Kidney (tissue), 14 donors: ENCODE measurements around the gene CHPF. TPM values are rescaled to one million over a fixed set of nuclear protein-coding genes. Genes with fewer than 3 reads are reported as not detected.

Experiments
- DNase-seq, 5 donors: peaks; one replicate each; pipeline ENCODE4 v3.0.0-alpha.2; 2013 to 2020
- FAIRE-seq: peaks from 2 replicates; lab custom pipeline; 2012; peaks lifted over from hg19 to GRCh38; lab: Jason Lieb, UNC
- H3K27ac ChIP-seq, 2 donors: one replicate each; pipeline ENCODE4 v1.7.0; 2013; ENCODE audit warnings: low read depth in 2 of 2, low read length in 2 of 2, inconsistent platforms in 1 of 2
- H3K27me3 ChIP-seq: one replicate; pipeline ENCODE4 v1.7.1; 2013; ENCODE audit warnings: low read length, inconsistent platforms; ENCODE audit not compliant: control insufficient read depth, insufficient read depth
- H3K36me3 ChIP-seq, 3 donors: one replicate each; pipeline versions ENCODE4 v1.7.0 to v1.7.1; 2013; ENCODE audit warnings: low read length in 3 of 3, control low read depth in 1 of 3, inconsistent platforms in 1 of 3; ENCODE audit not compliant: insufficient read depth in 3 of 3, control insufficient read depth in 2 of 3
- H3K4me1 ChIP-seq, 3 donors: one replicate each; pipeline versions ENCODE4 v1.7.0 to v1.7.1; 2013; ENCODE audit warnings: low read length in 3 of 3, inconsistent platforms in 1 of 3, low read depth in 1 of 3; ENCODE audit not compliant: control insufficient read depth in 2 of 3, insufficient read depth in 2 of 3
- H3K4me3 ChIP-seq, 3 donors: one replicate each; pipeline versions ENCODE4 v1.7.0 to v1.8.1; 2013; ENCODE audit warnings: low read length in 3 of 3, control low read depth in 1 of 3, inconsistent platforms in 1 of 3
- H3K9ac ChIP-seq, 3 donors: one replicate each; pipeline versions ENCODE4 v1.7.0 to v1.7.1; 2013; ENCODE audit warnings: low read length in 3 of 3, control low read depth in 1 of 3, inconsistent platforms in 1 of 3
- H3K9me3 ChIP-seq, 3 donors: one replicate each; pipeline versions ENCODE4 v1.7.0 to v1.7.1; 2013; ENCODE audit warnings: low read length in 3 of 3, control low read depth in 1 of 3, inconsistent platforms in 1 of 3; ENCODE audit not compliant: control insufficient read depth in 2 of 3, insufficient read depth in 1 of 3
- intact Hi-C: fragments of 100-400 bp; cut with DNase I; formaldehyde crosslinking; loops from one replicate; pipeline ENCODE4 v1.11.1; 2022
- polyA plus RNA-seq: library from polyadenylated mRNA; stranded (reverse); fragments of 350-450 nt; fragmentation: Illumina TruSeq; extraction: RNeasy Lipid Tissue Mini Kit (QIAGEN cat#74804); gene quantifications from one replicate; pipeline ENCODE4 v1.2.3, GENCODE V29; 2014; ENCODE audit warnings: low read depth, low replicate concordance; ENCODE audit not compliant: insufficient read depth
- total RNA-seq: library from RNA; stranded (reverse); fragmentation: NEBNext Ultra II Directional; extraction: Animal tissue kit (Norgen Biotek cat#: 25700); gene quantifications from one replicate; pipeline ENCODE4 v1.2.1, GENCODE V29; 2021
- TF ChIP-seq, protein P1 (sequence below): IDR thresholded peaks from 3 replicates; pipeline ENCODE4 v1.5.1; 2012; ENCODE audit warnings: mild to moderate bottlenecking, moderate library complexity, borderline replicate concordance; ENCODE audit not compliant: insufficient read depth; ENCODE audit errors: extremely low read depth
- donor health status: control.
- donor health status: control.
- donor health status: control.
- donor health status: control.
- donor health status: control.
- donor health status: DM: yes; HTN: yes; CAD: no.
- donor health status: Normal renal cell carcinoma (clear cell type).

Gene CHPF
- total and polyA plus RNA-seq, 2 donors from 2014 or later, result 57.3 to 59.5 TPM

DNA sequence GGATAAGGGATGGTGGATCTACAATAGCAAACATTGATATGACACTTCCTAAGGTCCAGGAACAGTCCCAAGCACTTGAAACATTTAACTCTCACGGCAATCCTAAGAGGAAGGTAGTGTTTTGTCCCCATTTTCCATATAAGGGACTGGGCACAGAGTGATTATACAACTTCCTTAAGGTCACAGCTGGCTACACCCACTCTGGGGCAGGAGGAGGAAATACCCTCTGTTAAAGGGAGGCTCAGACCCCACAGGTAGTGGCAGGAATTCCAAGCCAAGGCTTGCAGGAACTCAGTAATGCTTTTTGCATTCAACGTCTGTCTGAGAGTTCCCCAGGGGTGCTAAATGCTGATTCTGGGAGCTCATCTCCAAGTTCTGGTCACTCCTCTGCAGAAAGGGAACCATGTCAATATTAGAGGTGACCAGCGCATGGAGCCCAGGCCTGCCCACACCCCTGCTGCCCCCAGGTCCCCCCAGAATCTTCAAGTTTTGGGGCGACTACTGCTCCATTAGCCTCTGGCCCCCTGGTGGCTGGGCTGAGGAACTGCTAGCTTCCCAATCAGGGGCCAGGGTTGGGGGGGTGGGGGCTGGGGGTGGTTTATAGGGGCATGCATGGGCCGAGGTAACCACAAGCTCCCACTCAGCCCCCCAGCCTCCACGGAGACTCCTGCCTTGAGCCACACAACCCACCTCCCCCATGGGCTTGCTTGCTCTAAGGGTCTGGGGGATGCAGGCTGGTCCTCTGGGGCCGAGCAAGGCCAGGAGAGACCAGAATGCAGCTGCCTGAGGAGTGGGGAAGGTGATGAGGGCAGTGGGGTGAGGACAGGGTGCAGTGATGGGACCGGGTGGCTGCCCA, 16.7 kb upstream of the CHPF start:
- H3K9ac ChIP-seq, result no peak overlapping the region
- peak in 2 of 5 donors; percentile 64 to 67 for DNase-seq
- H3K9me3 ChIP-seq, result no peaks in the 10 kb centered on the region
- no peak for FAIRE-seq
- H3K4me1 ChIP-seq, result no peaks in the 10 kb centered on the region
- intact Hi-C loops, result no loop called here
- peaks cover 5 to 12% (median 6%) of the 10 kb centered on the region in 3 donors for H3K36me3 ChIP-seq
- no peaks in the 10 kb centered on the region for H3K27me3 ChIP-seq
- TF ChIP-seq, protein P1, sequence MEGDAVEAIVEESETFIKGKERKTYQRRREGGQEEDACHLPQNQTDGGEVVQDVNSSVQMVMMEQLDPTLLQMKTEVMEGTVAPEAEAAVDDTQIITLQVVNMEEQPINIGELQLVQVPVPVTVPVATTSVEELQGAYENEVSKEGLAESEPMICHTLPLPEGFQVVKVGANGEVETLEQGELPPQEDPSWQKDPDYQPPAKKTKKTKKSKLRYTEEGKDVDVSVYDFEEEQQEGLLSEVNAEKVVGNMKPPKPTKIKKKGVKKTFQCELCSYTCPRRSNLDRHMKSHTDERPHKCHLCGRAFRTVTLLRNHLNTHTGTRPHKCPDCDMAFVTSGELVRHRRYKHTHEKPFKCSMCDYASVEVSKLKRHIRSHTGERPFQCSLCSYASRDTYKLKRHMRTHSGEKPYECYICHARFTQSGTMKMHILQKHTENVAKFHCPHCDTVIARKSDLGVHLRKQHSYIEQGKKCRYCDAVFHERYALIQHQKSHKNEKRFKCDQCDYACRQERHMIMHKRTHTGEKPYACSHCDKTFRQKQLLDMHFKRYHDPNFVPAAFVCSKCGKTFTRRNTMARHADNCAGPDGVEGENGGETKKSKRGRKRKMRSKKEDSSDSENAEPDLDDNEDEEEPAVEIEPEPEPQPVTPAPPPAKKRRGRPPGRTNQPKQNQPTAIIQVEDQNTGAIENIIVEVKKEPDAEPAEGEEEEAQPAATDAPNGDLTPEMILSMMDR, result peak; percentile 38
- H3K27ac ChIP-seq, result no peak overlapping the region
- H3K4me3 ChIP-seq, result no peak overlapping the region

DNA sequence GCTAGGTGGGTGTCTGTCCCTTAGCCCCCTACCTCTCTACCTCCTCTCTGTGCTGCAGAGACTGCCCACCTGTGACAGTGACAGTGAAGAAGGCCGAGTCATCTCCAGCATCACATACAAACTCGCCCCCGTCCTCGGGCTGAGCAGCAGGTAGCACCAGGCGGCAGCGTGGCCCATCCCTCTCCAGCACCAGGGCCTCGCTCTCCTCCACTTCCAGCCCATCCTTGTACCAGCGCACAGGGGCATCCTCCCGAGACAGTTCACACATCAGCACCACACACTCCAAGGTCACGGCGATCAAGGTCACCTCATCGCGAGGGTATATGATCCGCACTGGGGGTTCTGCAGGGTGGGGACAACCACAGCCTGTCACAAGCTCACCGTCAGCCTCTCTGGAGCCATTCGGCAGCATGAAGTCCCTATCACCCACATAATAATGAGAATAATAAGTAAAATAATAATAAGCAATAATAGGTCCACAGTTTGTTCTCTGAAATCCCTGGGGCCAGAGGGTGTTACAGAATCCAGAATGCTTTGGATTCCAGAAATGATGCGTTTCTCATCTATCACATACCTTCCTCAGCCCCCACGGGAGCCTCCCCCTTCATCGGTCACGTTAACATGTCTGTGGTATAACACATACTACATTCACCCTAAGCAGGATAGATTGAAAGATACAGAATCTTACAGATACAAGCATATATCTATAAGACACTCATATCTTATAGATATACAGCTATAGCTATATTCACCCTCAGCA, 15.7 kb upstream of the CHPF start:
- no peaks in the 10 kb centered on the region for H3K4me1 ChIP-seq
- FAIRE-seq, result no peak
- H3K9me3 ChIP-seq, result no peaks in the 10 kb centered on the region
- H3K36me3 ChIP-seq, result peaks cover 3 to 10% (median 6%) of the 10 kb centered on the region in 3 donors
- no peak overlapping the region for H3K27ac ChIP-seq
- DNase-seq, result peak in 1 of 5 donors; percentile 54
- H3K9ac ChIP-seq, result no peak overlapping the region
- H3K27me3 ChIP-seq, result no peaks in the 10 kb centered on the region
- H3K4me3 ChIP-seq, result no peak overlapping the region
- TF ChIP-seq, protein P1, result no peak
- intact Hi-C loops, result no loop called here

DNA sequence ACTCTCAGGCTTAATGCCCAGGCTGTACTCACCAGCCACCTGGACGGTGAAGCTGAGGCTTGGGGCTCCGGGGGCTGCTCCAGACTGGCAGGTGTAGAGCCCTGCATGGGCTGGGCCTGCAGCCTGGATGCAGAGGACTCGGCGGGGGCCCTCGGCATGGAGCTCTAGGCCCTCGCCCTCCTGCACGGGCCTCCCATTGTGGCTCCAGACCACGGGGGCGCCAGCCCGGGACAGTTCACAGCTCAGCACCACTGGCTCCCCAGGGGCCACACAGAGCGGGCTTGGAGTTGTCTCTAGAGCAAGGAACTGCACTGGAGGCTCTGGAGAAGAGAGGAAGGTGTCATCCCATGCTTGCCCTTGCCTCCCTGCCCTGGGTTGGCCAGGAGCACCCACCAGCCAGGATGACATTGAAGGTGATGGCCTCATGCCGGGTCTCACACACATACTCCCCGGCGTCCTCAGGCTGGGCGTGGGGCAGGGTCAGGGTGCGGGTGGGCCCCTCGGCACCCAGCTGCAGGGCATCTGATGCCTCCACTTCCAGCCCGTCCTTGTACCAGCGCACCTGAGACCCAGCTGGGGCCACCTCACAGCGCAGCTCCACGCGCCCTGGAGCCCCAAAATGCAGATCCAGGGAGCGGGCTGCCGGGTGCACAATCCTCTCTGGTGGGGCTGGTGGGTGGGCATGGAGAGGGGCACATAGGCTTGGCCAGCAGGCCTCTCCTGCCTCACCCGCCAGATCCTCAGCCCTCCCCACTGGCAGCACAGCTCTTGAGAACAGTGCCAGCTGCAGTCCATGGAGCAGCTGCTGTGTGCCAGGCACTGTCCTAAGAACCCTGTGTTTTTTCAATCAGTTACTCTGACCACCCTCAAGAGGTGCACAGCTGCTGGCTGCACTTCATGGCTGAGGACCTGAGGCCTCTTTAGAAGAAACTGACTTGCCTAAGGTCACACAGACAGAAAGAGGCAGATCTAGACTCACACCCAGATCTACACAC, 14.5 kb upstream of the CHPF start:
- Histone ChIP-seq H3K4me1 (peaks cover 0 to 4% (median 0%) of the 10 kb centered on the region in 3 donors), H3K27ac (no peak overlapping the region), H3K4me3 (no peak overlapping the region), H3K9me3 (no peaks in the 10 kb centered on the region), H3K36me3 (peaks cover 0 to 5% (median 3%) of the 10 kb centered on the region in 3 donors), H3K9ac (no peak overlapping the region), H3K27me3 (no peaks in the 10 kb centered on the region)
- peak in 1 of 5 donors; percentile 63 for DNase-seq
- no peak for FAIRE-seq
- TF ChIP-seq, protein P1, result no peak
- intact Hi-C loops, result no loop called here
